Middle frontal gyrus (tissue), 1 donor: ENCODE results near the gene SSNA1.

Experiments
- DNase-seq: peaks from one replicate; pipeline ENCODE4 v3.0.0-alpha.2; 2015; ENCODE audit warnings: low spot score; ENCODE audit errors: extremely low spot score

SSNA1 gene

GRCh38 chr9:137219757-137220316 lies 31.4 kb downstream of the SSNA1 start:
- no peak for DNase-seq

GRCh38 chr9:137220317-137221094 lies 32.0 kb downstream of the SSNA1 start:
- DNase-seq, result no peak

- DNase-seq, result no peak
Observed at GRCh38 chr9:137221095-137221505, 32.6 kb downstream of the SSNA1 start.

GRCh38 chr9:137221506-137222111 lies 33.1 kb downstream of the SSNA1 start:
- no peak for DNase-seq

- no peak for DNase-seq
Observed at GRCh38 chr9:137222190-137223077, 34.0 kb downstream of the SSNA1 start, which contains the start of gene RNF208. Gene RNF208 (minus strand): TSS chr9:137222240. CDS start chr9:137221212, 1,028 bp downstream.

GRCh38 chr9:137223078-137223970 lies 34.8 kb downstream of the SSNA1 start:
- DNase-seq, result peak; percentile 93

- DNase-seq, result no peak
Observed at GRCh38 chr9:137224830-137225694, 36.6 kb downstream of the SSNA1 start, which contains the start of gene CYSRT1. Gene CYSRT1 (plus strand): TSS chr9:137225174. CDS start chr9:137225622, 448 bp downstream.

- no peak for DNase-seq
Observed at GRCh38 chr9:137225699-137226331, 37.3 kb downstream of the SSNA1 start.

- DNase-seq, result no peak
Observed at GRCh38 chr9:137226338-137227053, 38.0 kb downstream of the SSNA1 start.

- DNase-seq, result peak; percentile 20
Observed at GRCh38 chr9:137227054-137227852, 38.8 kb downstream of the SSNA1 start, which contains the start of gene RNF224. Gene RNF224 (plus strand): TSS chr9:137227502. CDS start chr9:137228336, 834 bp downstream.

GRCh38 chr9:137227853-137228505 lies 39.5 kb downstream of the SSNA1 start:
- DNase-seq, result no peak

- DNase-seq, result no peak
Observed at GRCh38 chr9:137228506-137228967, 40.1 kb downstream of the SSNA1 start.

GRCh38 chr9:137228968-137229896 lies 40.8 kb downstream of the SSNA1 start:
- no peak for DNase-seq

GRCh38 chr9:137229903-137230704 lies 41.6 kb downstream of the SSNA1 start:
- DNase-seq, result no peak
